NCI-H69 (cell line): ENCODE measurements around the gene REP15.
A peak's percentile ranks its signal among the peaks of the same experiment; 100 is the strongest.
"Not testable (repeated sequence)": the region's sequence is repeated elsewhere in the genome, so short reads cannot be mapped to it uniquely, and the experiment has no call there.

Experiments
- DNase-seq: peaks from one replicate; lab custom pipeline; 2025; lab: John Stamatoyannopoulos, UW

REP15 gene

DNA sequence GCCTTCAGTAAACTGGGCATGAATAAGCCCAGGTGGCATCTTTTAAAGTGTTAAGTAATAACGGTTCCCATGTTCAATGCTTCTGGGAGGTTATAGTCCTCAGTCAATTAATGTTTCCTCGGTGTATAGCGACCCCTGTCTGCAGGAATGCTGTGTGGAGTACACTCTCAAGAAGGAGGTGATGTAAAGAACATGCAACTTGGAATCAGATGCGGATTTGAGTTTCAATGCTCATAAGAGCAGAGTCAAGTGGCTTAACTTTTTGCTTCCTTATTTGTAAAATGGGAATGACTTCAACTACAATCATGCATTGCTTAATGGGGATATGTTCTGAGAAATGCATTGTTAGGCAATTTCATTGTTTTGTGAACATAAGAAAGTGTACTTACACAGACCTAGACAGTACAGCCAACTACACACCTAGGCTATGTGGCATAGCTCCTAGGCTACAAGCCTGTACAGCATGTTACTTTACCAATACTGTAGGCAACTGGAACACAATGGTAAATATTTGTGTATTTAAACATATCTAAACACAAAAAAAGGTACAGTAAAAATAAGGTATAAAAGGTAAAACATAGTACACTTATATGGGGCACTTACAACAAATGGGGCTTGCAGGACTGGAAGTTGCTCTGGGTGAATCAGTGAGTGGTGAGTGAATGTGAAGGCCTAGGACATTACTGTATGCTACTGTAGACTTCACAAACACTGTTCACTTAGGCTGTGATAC is 7.6 kb downstream of the REP15 start:
- DNase-seq = peak; percentile 68

DNA sequence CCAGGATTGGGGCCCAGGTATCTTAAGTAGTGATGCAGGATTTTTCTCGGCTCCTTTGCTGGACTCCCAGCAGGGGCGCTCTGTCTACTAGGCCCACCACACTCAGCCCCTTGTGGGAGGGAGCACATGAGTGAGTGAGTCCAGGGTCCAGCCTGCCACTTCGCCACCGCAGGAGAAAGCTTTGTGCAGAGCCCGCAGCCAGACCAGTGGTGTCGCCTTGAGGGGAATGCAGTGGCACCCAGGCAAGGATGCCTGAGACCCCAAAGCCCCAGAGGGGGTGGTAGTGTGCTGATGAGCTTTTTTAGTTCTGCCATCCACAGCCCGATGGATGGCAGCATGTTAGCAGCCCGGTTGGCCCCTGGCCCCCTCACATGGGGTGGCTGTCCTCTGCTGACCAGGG is 9.0 kb downstream of the REP15 start:
- no peak for DNase-seq

DNA sequence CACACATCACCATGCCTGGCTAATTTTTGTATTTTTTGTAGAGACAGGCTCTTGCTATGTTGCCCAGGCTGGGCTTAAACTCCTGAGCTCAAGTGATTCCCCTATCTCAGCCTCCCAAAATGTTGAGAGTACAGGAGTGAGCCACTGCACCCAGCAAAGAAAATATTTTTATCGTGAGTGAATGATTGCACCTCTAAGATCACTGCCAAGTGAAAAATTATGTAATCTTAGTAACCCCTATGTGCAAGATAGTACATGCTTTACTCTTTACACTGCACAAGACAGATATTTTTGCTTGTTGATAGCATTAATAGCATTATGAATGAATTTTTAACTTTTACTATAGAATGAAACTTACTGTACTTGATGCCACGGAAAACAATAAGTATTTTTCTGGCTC is 11.0 kb downstream of the REP15 start:
- DNase-seq = no peak

DNA sequence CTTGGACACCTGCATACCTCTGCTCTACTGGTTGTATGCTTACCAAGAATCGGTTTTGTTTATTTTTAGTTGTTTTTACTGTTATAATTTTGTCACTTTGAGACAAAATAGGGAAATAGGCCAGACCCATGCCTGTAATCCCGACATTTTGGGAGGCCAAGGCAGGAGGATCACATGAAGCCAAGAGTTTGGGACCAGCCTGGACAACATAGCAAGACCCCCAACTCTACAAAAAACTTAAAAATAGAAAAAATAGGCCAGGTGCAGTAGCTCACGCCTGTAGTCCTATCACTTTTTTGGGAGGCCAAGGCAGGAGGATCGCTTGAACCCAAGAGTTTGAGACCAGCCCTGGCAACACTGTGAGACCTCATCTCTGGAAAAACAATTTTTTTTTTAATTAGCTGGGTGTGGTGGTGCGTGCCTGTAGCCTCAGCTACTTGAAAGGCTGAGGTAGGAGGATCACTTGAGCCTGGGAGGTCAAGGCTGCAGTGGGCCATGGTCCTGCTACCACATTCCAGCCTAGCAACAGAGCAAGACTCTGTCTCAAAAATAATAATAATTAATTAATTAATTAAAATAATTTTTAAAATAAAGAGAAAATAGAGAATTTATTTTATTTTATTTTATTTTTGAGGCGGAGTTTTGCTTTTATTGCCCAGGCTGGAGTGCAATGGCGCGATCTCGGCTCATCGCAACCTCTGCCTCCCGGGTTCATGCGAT is 13.1 kb downstream of the REP15 start:
- no peak for DNase-seq

DNA sequence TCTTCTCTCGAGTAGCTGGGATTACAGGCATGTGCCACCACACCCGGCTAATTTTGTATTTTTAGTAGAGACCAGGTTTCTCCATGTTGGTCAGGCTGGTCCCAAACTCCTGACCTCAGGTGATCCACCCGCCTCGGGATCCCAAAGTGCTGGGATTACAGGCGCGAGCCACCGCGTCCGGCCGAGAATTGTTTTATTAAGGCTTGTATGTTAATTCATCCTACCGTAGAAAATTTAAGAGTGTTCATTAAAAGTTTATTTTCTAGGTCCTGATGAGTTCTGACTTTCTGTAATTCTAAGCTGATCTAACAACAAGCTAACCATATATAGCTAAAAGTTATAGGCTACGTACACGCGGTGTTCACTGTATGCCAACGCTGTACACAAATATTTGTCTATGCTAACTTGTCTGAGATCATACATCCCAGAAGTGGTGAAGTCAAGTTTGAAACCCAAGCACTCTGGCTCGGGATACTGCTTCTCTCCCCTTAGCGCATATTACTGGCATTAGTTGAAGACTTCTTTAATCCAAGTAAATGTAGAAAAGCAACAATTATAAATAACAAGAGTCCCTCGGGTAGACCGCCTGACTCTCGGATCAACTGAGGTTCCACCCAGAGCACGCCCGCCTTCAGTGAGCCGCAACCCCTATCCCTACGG is 13.8 kb downstream of the REP15 start:
- DNase-seq = peak; percentile 46

DNA sequence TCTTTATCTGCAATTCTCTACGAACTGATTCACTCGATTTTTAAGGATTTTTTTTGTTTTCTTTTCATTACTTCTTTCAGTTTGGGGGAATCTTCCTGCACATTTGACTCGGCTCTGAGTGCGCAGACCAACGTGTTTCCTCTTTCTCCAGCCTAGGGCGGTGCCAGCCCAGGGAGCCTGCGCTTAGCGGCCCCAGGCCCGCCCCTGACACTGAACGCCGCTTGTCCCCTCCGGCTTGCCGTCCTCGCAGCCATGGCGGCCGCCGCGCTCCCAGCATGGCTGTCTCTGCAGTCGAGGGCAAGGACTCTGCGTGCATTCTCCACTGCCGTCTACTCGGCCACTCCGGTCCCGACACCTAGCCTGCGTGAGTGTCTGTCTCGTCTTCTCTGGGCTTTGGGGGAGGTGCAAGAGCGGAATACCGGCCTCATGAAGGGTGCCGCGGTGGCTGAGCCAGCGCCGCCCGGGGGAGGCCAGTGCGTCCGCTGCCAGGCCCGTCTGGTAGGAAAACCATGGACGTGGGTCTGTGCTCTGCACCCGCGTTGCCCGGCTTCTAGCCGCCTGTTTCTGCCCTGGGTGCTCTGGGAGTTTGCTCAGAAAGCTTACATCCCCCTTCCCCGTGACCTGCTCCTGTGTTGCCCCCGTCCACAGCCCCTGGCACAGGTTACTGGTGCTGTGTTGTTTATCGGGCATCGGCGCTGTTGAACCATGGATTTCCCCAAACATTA is 14.5 kb downstream of the REP15 start, which contains the start of gene MRPS35:
TSS of gene MRPS35 (plus strand) at position 241 of the 725 bp plus-strand sequence. CDS start at position 253, 12 bp downstream.
- peak; percentile 89 for DNase-seq

DNA sequence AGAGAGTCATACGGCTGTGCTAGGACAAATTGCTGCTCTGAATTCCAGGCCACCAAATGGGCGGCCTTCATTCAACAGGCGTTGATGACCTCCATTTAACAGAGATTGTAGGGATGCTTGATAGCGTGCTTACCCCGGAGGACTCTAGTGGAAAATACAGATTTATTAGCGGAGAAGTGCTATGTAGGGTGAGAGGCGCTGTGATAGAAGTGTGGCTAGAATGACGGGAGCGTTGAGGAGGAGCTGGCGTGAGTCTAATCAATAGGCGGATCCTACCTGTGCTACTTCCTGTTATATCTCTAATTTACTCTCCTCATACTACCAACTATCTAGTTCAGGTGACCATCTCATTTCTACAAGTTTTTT is 15.1 kb downstream of the REP15 start:
- peak; percentile 39 for DNase-seq

DNA sequence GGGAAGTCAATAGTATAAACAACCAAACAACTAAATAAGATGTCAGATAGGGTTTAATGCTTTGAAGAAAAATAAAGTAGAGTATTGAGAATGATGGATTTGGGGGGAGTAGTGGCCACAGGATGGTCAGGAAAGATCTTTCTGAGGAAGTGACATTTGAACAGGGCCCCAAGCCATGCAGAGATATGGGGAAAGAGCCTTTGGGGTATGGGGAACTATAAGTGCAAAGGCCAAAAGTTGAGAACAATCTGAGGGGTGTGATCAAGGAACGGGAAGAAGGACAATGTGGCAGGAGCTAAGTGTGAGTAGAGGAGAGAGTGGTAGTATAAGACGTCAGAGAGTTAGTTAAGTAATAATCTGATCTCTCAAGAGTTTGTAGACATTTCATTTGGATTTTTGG is 15.7 kb downstream of the REP15 start:
- DNase-seq = no peak

DNA sequence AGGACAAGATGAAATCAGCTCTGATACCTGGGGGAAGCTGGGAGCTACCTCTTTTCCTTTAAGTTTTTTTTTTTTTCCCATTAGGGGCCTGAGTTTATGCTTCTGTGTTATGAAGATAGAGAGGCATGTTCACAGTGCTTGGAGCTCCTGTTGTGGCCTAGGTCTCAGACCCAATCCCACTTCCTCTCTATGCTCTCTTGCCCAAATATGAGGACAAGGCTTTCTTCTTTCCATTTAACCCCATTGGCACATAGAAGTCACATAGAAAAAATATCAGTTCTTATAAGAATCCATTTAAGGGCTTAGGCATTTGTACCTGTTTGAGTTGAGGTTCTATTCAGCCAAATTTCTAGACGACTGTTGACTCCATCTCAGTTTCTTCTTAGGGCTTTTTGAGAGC is 27.0 kb downstream of the REP15 start:
- DNase-seq = no peak

DNA sequence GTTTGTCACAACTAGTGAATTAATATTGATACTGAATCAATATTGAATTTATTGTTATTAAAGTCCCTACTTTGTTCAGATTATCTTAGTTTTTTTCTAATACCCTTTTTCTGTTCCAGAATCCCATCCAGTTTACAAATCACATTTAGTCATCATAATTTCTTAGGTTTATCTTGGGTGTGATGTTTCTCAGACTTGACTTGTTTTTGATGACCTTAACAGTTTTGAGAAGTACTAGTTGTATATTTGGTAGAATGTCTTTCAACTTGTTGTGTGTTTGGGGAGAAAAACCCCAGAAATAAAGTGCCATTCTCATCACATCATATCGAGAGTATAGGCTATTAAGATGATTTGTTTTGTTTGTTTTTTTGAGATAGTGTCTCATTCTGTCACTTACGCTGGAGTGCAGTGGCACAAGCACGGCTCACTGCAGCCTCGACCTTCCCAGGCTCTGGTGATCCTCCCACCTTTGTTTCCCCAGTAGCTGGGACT is 33.9 kb downstream of the REP15 start:
- no peak for DNase-seq

DNA sequence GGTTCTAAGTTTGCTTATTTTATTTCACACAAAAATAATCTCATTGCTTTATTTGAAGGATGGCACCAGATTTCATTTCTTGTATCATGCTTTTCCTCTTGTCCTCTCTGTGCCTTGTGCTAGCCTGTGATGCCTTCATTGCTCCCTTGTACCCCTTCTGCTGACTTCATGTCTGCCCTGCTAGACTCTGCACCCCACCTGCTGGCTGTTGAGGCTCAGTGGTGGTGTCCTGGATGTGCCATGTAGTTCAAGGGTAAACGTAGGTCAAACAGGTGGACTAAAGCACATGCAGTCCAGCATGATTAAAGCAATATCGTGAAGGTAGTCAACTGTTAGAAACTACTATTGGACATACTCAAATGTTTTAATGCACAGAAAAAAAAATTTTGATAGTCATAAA is 36.0 kb downstream of the REP15 start:
- peak; percentile 6 for DNase-seq

DNA sequence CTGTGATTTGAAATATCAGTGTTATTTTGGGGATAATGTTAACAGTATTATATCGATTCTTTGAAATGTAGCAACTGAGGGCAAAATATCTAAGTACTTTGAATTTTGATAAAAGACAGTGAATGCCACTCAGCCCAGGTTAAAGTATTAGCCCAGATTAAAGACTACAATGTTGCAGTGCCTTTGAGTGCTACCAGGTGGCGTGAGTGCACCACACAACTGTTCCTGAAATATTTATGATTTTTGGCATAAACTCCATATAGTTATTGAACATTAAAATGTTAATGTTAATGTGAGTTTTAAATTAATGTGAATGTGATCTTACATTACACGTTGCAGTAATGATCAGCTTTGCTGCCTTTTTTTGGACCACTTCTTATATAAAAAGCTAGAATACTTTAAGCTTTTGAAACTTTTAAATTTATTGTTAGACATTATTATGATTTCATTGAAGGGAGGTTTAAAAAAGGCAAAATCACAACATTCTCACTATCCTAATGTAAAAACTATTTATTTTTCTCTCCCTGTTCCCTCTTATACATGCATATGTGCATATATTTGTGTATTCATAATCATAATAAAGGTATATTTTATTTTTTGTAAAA is 36.9 kb downstream of the REP15 start:
- peak; percentile 24 for DNase-seq

DNA sequence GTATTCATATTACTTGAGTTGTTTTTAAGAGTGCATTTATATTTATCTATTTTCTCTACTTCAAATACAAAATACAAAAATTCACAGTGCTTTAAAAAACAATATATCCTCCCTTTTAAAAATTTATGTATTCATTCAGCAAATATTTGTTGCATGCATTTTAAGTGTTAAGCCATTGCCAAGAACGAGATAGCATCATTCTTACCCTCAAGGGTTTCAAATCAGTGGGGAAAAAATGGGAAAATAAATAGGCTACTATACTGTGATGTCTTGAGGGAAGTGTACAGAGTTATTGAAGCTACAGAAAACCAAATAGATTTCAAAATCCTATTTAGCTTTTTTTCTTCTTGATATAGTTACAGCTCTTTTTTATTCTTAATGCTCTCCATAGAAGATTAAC is 37.5 kb downstream of the REP15 start:
- DNase-seq = no peak

DNA sequence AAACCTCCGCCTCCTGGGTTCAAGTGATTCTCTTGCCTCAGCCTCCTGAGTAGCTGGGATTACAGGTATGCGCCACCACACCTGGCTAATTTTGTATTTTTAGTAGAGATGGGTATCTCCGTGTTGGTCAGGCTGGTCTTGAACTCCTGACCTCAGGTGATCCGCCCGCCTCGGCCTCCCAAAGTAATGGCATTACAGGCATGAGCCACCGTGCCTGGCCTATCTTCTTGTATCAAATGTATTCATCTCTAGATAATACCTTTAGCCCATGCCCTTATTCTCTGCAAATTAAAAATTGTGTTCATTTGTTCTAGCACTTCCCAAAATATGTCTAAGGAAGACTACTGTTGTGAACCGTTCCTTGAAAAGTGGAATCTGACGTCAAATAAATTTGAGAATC is 38.1 kb downstream of the REP15 start:
- not testable (repeated sequence) for DNase-seq

DNA sequence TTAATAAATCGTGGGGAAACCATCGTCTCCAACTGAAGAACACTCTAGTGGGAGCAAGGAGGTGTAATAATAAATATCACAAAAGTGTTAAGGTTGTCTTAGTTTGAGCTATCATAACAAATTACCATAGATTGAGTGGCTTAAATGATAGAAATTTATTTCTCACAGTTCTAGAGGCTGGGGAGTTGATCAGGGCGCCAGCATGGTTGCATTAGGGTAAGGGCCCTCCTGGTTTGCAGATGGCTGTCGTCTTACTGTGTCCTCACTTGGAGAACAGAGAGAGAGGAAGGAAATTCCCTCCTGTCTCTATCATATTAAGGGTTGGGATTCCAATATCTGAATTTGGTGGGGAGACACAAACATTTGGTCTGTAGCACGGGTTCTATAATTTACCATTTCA is 47.4 kb downstream of the REP15 start:
- no peak for DNase-seq

DNA sequence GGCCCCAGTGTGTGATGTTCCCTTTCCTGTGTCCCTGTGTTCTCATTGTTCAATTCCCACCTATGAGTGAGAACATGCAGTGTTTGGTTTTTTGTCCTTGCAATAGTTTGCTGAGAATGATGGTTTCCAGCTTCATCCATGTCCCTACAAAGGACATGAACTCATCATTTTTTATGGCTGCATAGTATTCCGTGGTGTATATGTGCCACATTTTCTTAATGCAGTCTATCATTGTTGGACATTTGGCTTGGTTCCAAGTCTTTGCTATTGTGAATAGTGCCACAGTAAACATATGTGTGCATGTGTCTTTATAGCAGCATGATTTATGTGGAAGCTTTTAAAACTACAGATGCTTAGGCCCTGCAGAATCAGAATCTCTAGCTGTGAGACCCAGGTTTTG is 49.5 kb downstream of the REP15 start:
- DNase-seq = peak; percentile 48
